A673 (cell line): ENCODE measurements around the gene CYTH4. TPM values are rescaled to one million over a fixed set of nuclear protein-coding genes. Genes with fewer than 3 reads are reported as not detected.
A peak's percentile ranks its signal among the peaks of the same experiment; 100 is the strongest.

Experiments used
- BruUV-seq: library from RNA; stranded (reverse); fragments of 400-500 nt; replicated peaks from 2 replicates; lab custom pipeline; 2021; lab: Mats Ljungman, UMichigan
- CTCF ChIA-PET: fragments of 300-600 bp; sonication (Branson Sonifier 250); formaldehyde crosslinking; loops from one replicate; lab custom pipeline; 2022; ENCODE audit warnings: antibody characterized with exemption; lab: Charles Lee
- POLR2A ChIA-PET: fragments of 300-600 bp; sonication (Branson Sonifier 250); formaldehyde crosslinking; loops from one replicate; lab custom pipeline; 2022; ENCODE audit warnings: antibody characterized with exemption; ENCODE audit not compliant: low non-redundant PET; lab: Charles Lee
- DNase-seq: peaks from one replicate; pipeline ENCODE4 v3.0.0-alpha.2; 2015; ENCODE audit warnings: low spot score
- H3K27ac ChIP-seq: fragments of 200-600 bp; sonication (generic); 2 replicates; pipeline ENCODE4 v1.5.1; 2016; ENCODE audit warnings: mixed run types, low read depth, mild to moderate bottlenecking, mixed read lengths, antibody characterized with exemption, low read length; ENCODE audit not compliant: poor library complexity, severe bottlenecking
- H3K27me3 ChIP-seq: fragments of 200-600 bp; sonication (generic); replicated peaks from 2 replicates; pipeline ENCODE4 v1.6.1; 2017; ENCODE audit warnings: mixed run types, low read depth, mild to moderate bottlenecking, mixed read lengths, antibody characterized with exemption, low read length; ENCODE audit not compliant: insufficient read depth, poor library complexity
- H3K36me3 ChIP-seq: fragments of 200-600 bp; sonication (generic); 2 replicates; pipeline ENCODE4 v1.6.1; 2016; ENCODE audit warnings: mixed run types, mild to moderate bottlenecking, mixed read lengths, antibody characterized with exemption, low read length; ENCODE audit not compliant: insufficient read depth, poor library complexity, severe bottlenecking
- H3K4me1 ChIP-seq: fragments of 200-600 bp; sonication (generic); 2 replicates; pipeline ENCODE4 v1.6.1; 2017; ENCODE audit warnings: mixed run types, mild to moderate bottlenecking, mixed read lengths, antibody characterized with exemption, low read length; ENCODE audit not compliant: insufficient read depth, poor library complexity, severe bottlenecking
- H3K4me3 ChIP-seq: fragments of 200-600 bp; sonication (generic); 2 replicates; pipeline ENCODE4 v1.5.1; 2016; ENCODE audit warnings: low read depth, mixed run types, mild to moderate bottlenecking, mixed read lengths, low read length; ENCODE audit not compliant: poor library complexity, severe bottlenecking
- H3K9me3 ChIP-seq: fragments of 200-600 bp; sonication (generic); 2 replicates; pipeline ENCODE4 v1.6.1; 2016; ENCODE audit warnings: mixed run types, low read depth, mild to moderate bottlenecking, mixed read lengths, antibody characterized with exemption, low read length; ENCODE audit not compliant: poor library complexity, severe bottlenecking
- EZH2 ChIP-seq: fragments of 200-600 bp; sonication (generic); IDR thresholded peaks from 2 replicates; pipeline ENCODE4 v1.6.1; 2017; ENCODE audit warnings: borderline replicate concordance, low read depth, mild to moderate bottlenecking, mixed read lengths, antibody characterized with exemption, low read length; ENCODE audit not compliant: poor library complexity, severe bottlenecking
- intact Hi-C: fragments of 100-400 bp; cut with micrococcal nuclease; formaldehyde crosslinking; loops from one replicate; pipeline ENCODE4 v1.10.0; 2022; ENCODE audit not compliant: unreplicated experiment
- total RNA-seq: library from RNA; stranded (reverse); gene quantifications from 2 replicates; pipeline ENCODE4 v1.2.3, GENCODE V29; 2021
- TF ChIP-seq, protein P1 (sequence below): fragments of 300-800, 200-600 bp; sonication (generic); conservative IDR thresholded peaks from 2 replicates; pipeline ENCODE4 v1.5.1; 2017; ENCODE audit warnings: low read depth, mild to moderate bottlenecking, antibody characterized with exemption, low read length, moderate library complexity, mixed read lengths

The CYTH4 gene
- total RNA-seq, 1 experiment from 2014 or later = not detected

GRCh38 chr22:37262346-37262745, 20.0 kb upstream of the CYTH4 start:
- BruUV-seq = no TSS peak
- no peak for DNase-seq
- Histone ChIP-seq H3K4me3 (no peak overlapping the region), H3K9me3 (no peaks in the 10 kb centered on the region), H3K27ac (no peak overlapping the region), H3K4me1 (peaks cover 15% of the 10 kb centered on the region), H3K36me3 (no peaks in the 10 kb centered on the region), H3K27me3 (no peaks in the 10 kb centered on the region)
- ChIA-PET CTCF (interaction anchor here (0.7 kb wide), 1 partner anchor 16 kb away, joined by 10 read pairs; no protein-coding TSS in a partner anchor), POLR2A (no interaction called here)
- TF ChIP-seq EZH2 = no peak
- TF ChIP-seq, protein P1, sequence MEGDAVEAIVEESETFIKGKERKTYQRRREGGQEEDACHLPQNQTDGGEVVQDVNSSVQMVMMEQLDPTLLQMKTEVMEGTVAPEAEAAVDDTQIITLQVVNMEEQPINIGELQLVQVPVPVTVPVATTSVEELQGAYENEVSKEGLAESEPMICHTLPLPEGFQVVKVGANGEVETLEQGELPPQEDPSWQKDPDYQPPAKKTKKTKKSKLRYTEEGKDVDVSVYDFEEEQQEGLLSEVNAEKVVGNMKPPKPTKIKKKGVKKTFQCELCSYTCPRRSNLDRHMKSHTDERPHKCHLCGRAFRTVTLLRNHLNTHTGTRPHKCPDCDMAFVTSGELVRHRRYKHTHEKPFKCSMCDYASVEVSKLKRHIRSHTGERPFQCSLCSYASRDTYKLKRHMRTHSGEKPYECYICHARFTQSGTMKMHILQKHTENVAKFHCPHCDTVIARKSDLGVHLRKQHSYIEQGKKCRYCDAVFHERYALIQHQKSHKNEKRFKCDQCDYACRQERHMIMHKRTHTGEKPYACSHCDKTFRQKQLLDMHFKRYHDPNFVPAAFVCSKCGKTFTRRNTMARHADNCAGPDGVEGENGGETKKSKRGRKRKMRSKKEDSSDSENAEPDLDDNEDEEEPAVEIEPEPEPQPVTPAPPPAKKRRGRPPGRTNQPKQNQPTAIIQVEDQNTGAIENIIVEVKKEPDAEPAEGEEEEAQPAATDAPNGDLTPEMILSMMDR = no peak
- intact Hi-C loops = loop anchor here (10.0 kb wide), 2 partner anchors 98 to 718 kb away; no protein-coding TSS in a partner anchor

- H3K27ac ChIP-seq = no peak overlapping the region
- no peaks in the 10 kb centered on the region for H3K36me3 ChIP-seq
- H3K9me3 ChIP-seq = no peaks in the 10 kb centered on the region
- ChIA-PET POLR2A (no interaction called here), CTCF (no interaction called here)
- TF ChIP-seq, protein P1 = no peak
- TF ChIP-seq EZH2 = no peak
- peaks cover 10% of the 10 kb centered on the region for H3K4me1 ChIP-seq
- no peak for DNase-seq
- BruUV-seq = no TSS peak
- no peak overlapping the region for H3K4me3 ChIP-seq
- intact Hi-C loops = loop anchor here (10.0 kb wide), 2 partner anchors 99 to 719 kb away; no protein-coding TSS in a partner anchor
- H3K27me3 ChIP-seq = no peaks in the 10 kb centered on the region
These were observed 18.1 kb upstream of the CYTH4 start for GRCh38 chr22:37263966-37264887.

- Histone ChIP-seq H3K4me3 (peak overlapping the region; percentile 43), H3K9me3 (no peaks in the 10 kb centered on the region), H3K4me1 (no peaks in the 10 kb centered on the region), H3K27me3 (peaks cover 12% of the 10 kb centered on the region), H3K27ac (no peak overlapping the region), H3K36me3 (no peaks in the 10 kb centered on the region)
- TF ChIP-seq EZH2 = no peak
- TF ChIP-seq, protein P1 = no peak
- intact Hi-C loops = loop anchor here (5.0 to 10.0 kb wide), 3 partner anchors 102 to 722 kb away; no protein-coding TSS in a partner anchor
- BruUV-seq = no TSS peak
- POLR2A ChIA-PET = no interaction called here
- CTCF ChIA-PET = no interaction called here
- no peak for DNase-seq
These were observed 15.7 kb upstream of the CYTH4 start for GRCh38 chr22:37266581-37267134.
